ENCODE measurements around the gene ACVR1C.

DNA sequence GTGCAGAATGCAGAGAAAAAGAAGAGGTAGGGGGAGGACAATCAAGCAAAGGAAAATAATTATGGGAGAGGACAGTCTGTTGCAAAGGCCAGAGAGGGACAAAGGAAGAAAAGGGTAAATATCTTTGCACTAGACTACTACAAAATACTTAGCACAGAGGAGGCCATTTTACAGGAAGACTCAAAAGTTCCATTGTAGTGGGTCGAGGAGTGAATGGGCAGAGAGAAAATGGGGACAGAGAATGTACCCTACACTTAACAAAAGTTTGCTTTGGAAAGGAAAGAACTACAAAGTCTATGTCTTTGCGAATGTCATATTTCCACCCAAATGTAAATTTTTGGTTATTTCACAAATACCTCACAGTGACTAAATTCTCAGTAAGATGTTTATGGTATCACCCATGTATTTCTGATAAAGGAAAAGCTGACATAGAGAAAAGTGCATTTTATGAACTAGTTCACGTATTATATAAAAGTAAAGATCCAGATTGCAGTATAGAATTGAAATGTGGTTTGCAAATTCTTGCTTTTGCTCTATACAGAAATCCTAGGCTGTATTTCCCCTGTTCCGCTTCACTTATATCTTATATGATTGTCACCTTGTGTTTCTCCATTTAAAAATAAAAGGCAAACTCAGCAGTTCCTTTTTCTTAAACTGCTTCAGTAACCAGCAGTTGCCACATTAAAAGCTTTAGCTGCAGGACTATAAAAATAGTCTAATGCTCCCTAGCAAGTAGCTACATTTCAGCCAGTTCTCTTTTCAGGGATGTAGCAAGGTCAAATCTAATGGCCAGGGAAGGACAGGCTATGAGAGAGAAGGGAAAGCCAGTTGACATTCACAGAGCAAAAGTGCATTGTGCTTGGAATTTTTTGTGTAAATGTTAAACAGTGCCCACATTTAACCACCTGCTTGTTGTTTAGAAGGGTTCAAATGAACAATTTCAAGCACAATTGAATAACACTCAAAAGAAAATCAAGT lies 105.1 kb downstream of the ACVR1C start:
- TF ChIP-seq, protein P1, sequence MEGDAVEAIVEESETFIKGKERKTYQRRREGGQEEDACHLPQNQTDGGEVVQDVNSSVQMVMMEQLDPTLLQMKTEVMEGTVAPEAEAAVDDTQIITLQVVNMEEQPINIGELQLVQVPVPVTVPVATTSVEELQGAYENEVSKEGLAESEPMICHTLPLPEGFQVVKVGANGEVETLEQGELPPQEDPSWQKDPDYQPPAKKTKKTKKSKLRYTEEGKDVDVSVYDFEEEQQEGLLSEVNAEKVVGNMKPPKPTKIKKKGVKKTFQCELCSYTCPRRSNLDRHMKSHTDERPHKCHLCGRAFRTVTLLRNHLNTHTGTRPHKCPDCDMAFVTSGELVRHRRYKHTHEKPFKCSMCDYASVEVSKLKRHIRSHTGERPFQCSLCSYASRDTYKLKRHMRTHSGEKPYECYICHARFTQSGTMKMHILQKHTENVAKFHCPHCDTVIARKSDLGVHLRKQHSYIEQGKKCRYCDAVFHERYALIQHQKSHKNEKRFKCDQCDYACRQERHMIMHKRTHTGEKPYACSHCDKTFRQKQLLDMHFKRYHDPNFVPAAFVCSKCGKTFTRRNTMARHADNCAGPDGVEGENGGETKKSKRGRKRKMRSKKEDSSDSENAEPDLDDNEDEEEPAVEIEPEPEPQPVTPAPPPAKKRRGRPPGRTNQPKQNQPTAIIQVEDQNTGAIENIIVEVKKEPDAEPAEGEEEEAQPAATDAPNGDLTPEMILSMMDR (IDR thresholded peaks at IDR 0.05; ENCODE audit: low read depth, low read length), result no peak
- no peak for TF ChIP-seq EZH2phosphoT487 (IDR thresholded peaks at IDR 0.05; ENCODE audit: low read depth)
